K562 (cell line): ENCODE measurements around the gene ARHGEF33. TPM values are rescaled to one million over a fixed set of nuclear protein-coding genes. Genes with fewer than 3 reads are reported as not detected.

Source experiments
- ATAC-seq: fragments of 200-7000 bp; cut with Tn5 transposase; 3 replicates; pipeline ENCODE4 v1.9.1; 2020; ENCODE audit warnings: moderate library complexity
- BruUV-seq: library from RNA; stranded (reverse); fragments of 400-500 nt; replicated peaks from 2 replicates; lab custom pipeline; 2021; lab: Mats Ljungman, UMichigan
- CTCF ChIA-PET: fragments of 300-600 bp; formaldehyde crosslinking; extraction: SDS; loops from one replicate; lab custom pipeline; 2021; ENCODE audit warnings: low intra/inter-chr PET ratio; lab: Yijun Ruan, JAX
- POLR2A ChIA-PET: fragments of 300-600, 350-650 bp; sonication (Branson Sonifier 250); formaldehyde crosslinking; extraction: SDS; loops from one replicate; lab custom pipeline; 2021; ENCODE audit warnings: antibody characterized with exemption, inconsistent platforms; lab: Yijun Ruan, JAX
- DNase-seq, 4 experiments: peaks; one replicate each; pipeline versions ENCODE4 v3.0.0 to v3.0.0-alpha.2; 2011 to 2018; ENCODE audit warnings: low spot score in 3 of 4, mixed read lengths in 3 of 4; ENCODE audit errors: extremely low read depth in 1 of 4
- FAIRE-seq: peaks from 2 replicates; lab custom pipeline; 2011; peaks lifted over from hg19 to GRCh38; lab: Jason Lieb, UNC
- H2AFZ ChIP-seq: 2 replicates; pipeline ENCODE4 v1.6.0; 2011; ENCODE audit warnings: low read depth, low read length, control low read depth, inconsistent platforms
- H3K27ac ChIP-seq: fragments of 200-600 bp; 3 replicates; pipeline ENCODE4 v1.8.0; 2011; ENCODE audit warnings: low read depth, mild to moderate bottlenecking, control low read depth, inconsistent platforms, low read length, moderate library complexity, mixed read lengths; ENCODE audit errors: extremely low read depth
- H3K27me3 ChIP-seq, 2 experiments: fragments of 300-600 bp in 1 of 2; 2 replicates in 1 of 2; 3 replicates in 1 of 2; pipeline versions ENCODE4 v1.6.0 to v1.8.0; 2011; ENCODE audit warnings: inconsistent platforms in 2 of 2, low read length in 2 of 2, mild to moderate bottlenecking in 1 of 2, mixed read lengths in 1 of 2, moderate library complexity in 1 of 2; ENCODE audit not compliant: control insufficient read depth in 2 of 2, insufficient read depth in 2 of 2
- H3K36me3 ChIP-seq: fragments of 300-600 bp; 3 replicates; pipeline ENCODE4 v1.8.0; 2011; ENCODE audit warnings: mild to moderate bottlenecking, low read length, inconsistent platforms; ENCODE audit not compliant: control insufficient read depth, insufficient read depth
- H3K4me1 ChIP-seq, 2 experiments: fragments of 200-600 bp in 1 of 2; replicated peaks in 1 of 2; 2 replicates in 1 of 2; 3 replicates in 1 of 2; pipeline versions ENCODE4 v1.5.1 to v1.8.0; 2011; ENCODE audit warnings: inconsistent platforms in 2 of 2, low read length in 2 of 2, mild to moderate bottlenecking in 1 of 2, mixed read lengths in 1 of 2, moderate library complexity in 1 of 2; ENCODE audit not compliant: control insufficient read depth in 2 of 2, insufficient read depth in 2 of 2
- H3K4me2 ChIP-seq: 2 replicates; pipeline ENCODE4 v1.6.1; 2011; ENCODE audit warnings: low read length, control low read depth, inconsistent platforms, mixed read lengths; ENCODE audit not compliant: insufficient read depth
- H3K4me3 ChIP-seq: fragments of 200-600 bp; sonication (generic), shearing (Covaris generic); 2 replicates; pipeline ENCODE4 v1.5.1; 2016; ENCODE audit warnings: control low read depth, inconsistent platforms
- H3K79me2 ChIP-seq: fragments of 200-600 bp; 3 replicates; pipeline ENCODE4 v1.8.0; 2011; ENCODE audit warnings: low read length, inconsistent platforms; ENCODE audit not compliant: control insufficient read depth, insufficient read depth
- H3K9ac ChIP-seq, 2 experiments: 2 replicates each; pipeline versions ENCODE4 v1.6.0 to v1.6.1; 2011; ENCODE audit warnings: low read depth in 2 of 2, low read length in 2 of 2, control low read depth in 1 of 2, inconsistent platforms in 1 of 2, mild to moderate bottlenecking in 1 of 2, mixed read lengths in 1 of 2; ENCODE audit not compliant: insufficient read depth in 1 of 2
- H3K9me1 ChIP-seq: one replicate; pipeline ENCODE4 v1.6.0; 2011; ENCODE audit warnings: inconsistent platforms, mild to moderate bottlenecking, low read length, moderate library complexity; ENCODE audit not compliant: control insufficient read depth, insufficient read depth
- H3K9me3 ChIP-seq: replicated peaks from 2 replicates; pipeline ENCODE4 v1.5.1; 2011; ENCODE audit warnings: low read depth, low read length, inconsistent platforms; ENCODE audit not compliant: control insufficient read depth, insufficient read depth
- H4K20me1 ChIP-seq: replicated peaks from 2 replicates; pipeline ENCODE4 v1.6.1; 2011; ENCODE audit warnings: low read length, inconsistent platforms, mixed read lengths; ENCODE audit not compliant: control insufficient read depth, insufficient read depth
- ASH1L ChIP-seq: fragments of 450-650 bp; IDR thresholded peaks from 2 replicates; pipeline ENCODE4 v1.6.1; 2018; ENCODE audit warnings: borderline replicate concordance, mild to moderate bottlenecking, low read depth; ENCODE audit not compliant: partially characterized antibody
- CEBPZ ChIP-seq: fragments of 150-350 bp; IDR thresholded peaks from 2 replicates; pipeline ENCODE4 v1.6.1; 2014; ENCODE audit warnings: low read depth, mild to moderate bottlenecking, low read length, borderline replicate concordance
- EZH2 ChIP-seq: IDR thresholded peaks from 2 replicates; pipeline ENCODE4 v1.6.1; 2012; ENCODE audit warnings: low read depth, mild to moderate bottlenecking, inconsistent platforms, low read length, borderline replicate concordance
- HBP1 ChIP-seq: fragments of 450-650 bp; formaldehyde crosslinking; IDR thresholded peaks from 2 replicates; pipeline ENCODE4 v1.4.0; 2022; ENCODE audit warnings: missing genetic modification characterization
- HLTF ChIP-seq: fragments of 450-650 bp; IDR thresholded peaks from 2 replicates; pipeline ENCODE4 v1.6.1; 2016
- KAT2B ChIP-seq: IDR thresholded peaks from one replicate; pipeline ENCODE4 v1.6.1; 2012; ENCODE audit warnings: low read depth, mild to moderate bottlenecking, control low read depth, inconsistent platforms, low read length, moderate library complexity
- MAFK ChIP-seq: IDR thresholded peaks from 2 replicates; pipeline ENCODE4 v1.6.1; 2011; ENCODE audit warnings: low read length, improper control_type of control experiment
- MCM2 ChIP-seq: fragments of 450-650 bp; IDR thresholded peaks from 2 replicates; pipeline ENCODE4 v1.6.1; 2017; ENCODE audit warnings: low read depth, mild to moderate bottlenecking
- MNT ChIP-seq, 2 experiments: fragments of 450-650 bp; conservative IDR thresholded peaks; 2 replicates each; pipeline ENCODE4 v1.6.1; 2017; ENCODE audit warnings: mild to moderate bottlenecking in 2 of 2, moderate library complexity in 2 of 2
- NCOA6 ChIP-seq: fragments of 450-650 bp; IDR thresholded peaks from 2 replicates; pipeline ENCODE4 v1.6.1; 2017; ENCODE audit warnings: mild to moderate bottlenecking
- POU5F1 ChIP-seq: fragments of 150-350 bp; IDR thresholded peaks from 2 replicates; pipeline ENCODE4 v1.6.1; 2014; ENCODE audit warnings: borderline replicate concordance, low read length, low read depth, mild to moderate bottlenecking; ENCODE audit not compliant: partially characterized antibody
- ZBTB43 ChIP-seq: sonication (generic); formaldehyde crosslinking; IDR thresholded peaks from 2 replicates; pipeline ENCODE4 v1.8.0; 2023; ENCODE audit warnings: mild to moderate bottlenecking, missing genetic modification reagents
- ZNF277 ChIP-seq: fragments of 250-450 bp; sonication (Bioruptor Pico); IDR thresholded peaks from 2 replicates; pipeline ENCODE4 v1.8.0; 2022; ENCODE audit warnings: inconsistent platforms, mild to moderate bottlenecking, moderate library complexity, borderline replicate concordance
- ZNF766 ChIP-seq: fragments of 200-800 bp; sonication (Bioruptor generic); conservative IDR thresholded peaks from 2 replicates; pipeline ENCODE4 v1.6.1; 2016; ENCODE audit warnings: missing genetic modification characterization, missing compliant biosample characterization
- WGBS: fragments of 100-300 bp; shearing (Covaris generic); methylation state at CpG from one replicate; pipeline ENCODE4 v1.1.6; 2016; ENCODE audit warnings: low coverage, mixed read lengths; ENCODE audit not compliant: insufficient coverage; ENCODE audit errors: missing lambda C conversion rate; 5-methylcytosine and 5-hydroxymethylcytosine counted together
- in situ Hi-C: fragments of 300-500 bp; cut with MboI; formaldehyde crosslinking; loops from 4 replicates; pipeline ENCODE4 v1.15.0; 2018; ENCODE audit warnings: inconsistent platforms, mixed read lengths
- intact Hi-C: fragments of 100-400 bp; cut with micrococcal nuclease; formaldehyde crosslinking; loops from 2 replicates; pipeline ENCODE4 v1.14.2; 2022
- polyA plus RNA-seq, 8 experiments: library from polyadenylated mRNA; depleted of rRNA in 4 of 8; stranded (reverse) in 5 of 8; unstranded in 3 of 8; fragments of >200 nt; fragmentation: Nextera tagmentation in 2 of 8; fragmentation: Illumina TruSeq in 1 of 8; extraction: Ambion mirVana in 2 of 8; extraction: Trizol in 1 of 8; gene quantifications; 2 replicates each; pipeline versions ENCODE4 v1.2.1 to v1.2.3, GENCODE V29; 2011 to 2014; ENCODE audit warnings: inconsistent platforms in 1 of 8, missing spikeins in 1 of 8
- total RNA-seq, 7 experiments: library from RNA; depleted of rRNA in 6 of 7; stranded (reverse); fragments of >200 nt in 6 of 7; fragmentation: Illumina TruSeq in 2 of 7; extraction: Trizol in 2 of 7; gene quantifications; 2 replicates each; pipeline versions ENCODE4 v1.2.1 to v1.2.3, GENCODE V29; 2011 to 2021; ENCODE audit warnings: low replicate concordance in 1 of 7

Gene ARHGEF33
- total and polyA plus RNA-seq, 9 of the 15 experiments (the other 6 are each of a cell fraction or from before 2014, with no cell fraction given) = 0.01 to 0.08 (median 0.03) TPM; not detected in 5

GRCh38 chr2:38966678-38967077 is 77.0 kb downstream of the ARHGEF33 start:
- no peak for DNase-seq
- Histone ChIP-seq H3K27ac (no peak overlapping the region), H3K36me3 (no peaks in the 10 kb centered on the region), H3K4me1 (no peaks in the 10 kb centered on the region), H2AFZ (no peak overlapping the region), H3K79me2 (no peaks in the 10 kb centered on the region), H3K9me1 (no peaks in the 10 kb centered on the region), H3K27me3 (peaks cover 35 to 36% of the 10 kb centered on the region in 2 experiments; a peak in 4 of 5 replicates), H3K9ac (no peak overlapping the region), H3K4me2 (no peak overlapping the region), H4K20me1 (no peaks in the 10 kb centered on the region), H3K9me3 (no peaks in the 10 kb centered on the region), H3K4me3 (no peak overlapping the region)
- WGBS = 9% methylated on average over 1 of the region's 1 CpG
- intact Hi-C loops (no loop called here), in situ Hi-C loops (no loop called here)
- no peak for FAIRE-seq
- BruUV-seq = no TSS peak
- ATAC-seq = no peak; the same call in 1 of the 3 replicates
- POLR2A ChIA-PET = no interaction called here
- CTCF ChIA-PET = no interaction called here
- TF ChIP-seq ZNF766 (CRISPR knock-in tag) (no peak), ZNF277 (CRISPR knock-in tag) (no peak), EZH2 (no peak), HLTF (no peak), KAT2B (no peak), MCM2 (no peak), POU5F1 (no peak), ASH1L (no peak), NCOA6 (no peak), ZBTB43 (no peak), MNT (conservative IDR thresholded peaks at IDR 0.05) (no peak), MAFK (no peak), CEBPZ (no peak), HBP1 (CRISPR knock-in tag) (no peak)
